PFSK-1 (cell line): ENCODE data around the gene SENP1.

Experiments used
- FOXP2 ChIP-seq: optimal IDR thresholded peaks from 2 replicates; pipeline ENCODE3; 2011; ENCODE audit warnings: borderline replicate concordance, control low read depth, inconsistent platforms; ENCODE audit not compliant: insufficient read depth; ENCODE audit errors: extremely low read length, extremely low read depth
- POLR2AphosphoS5 ChIP-seq: IDR thresholded peaks from 2 replicates; pipeline ENCODE4 v1.6.1; 2012; ENCODE audit warnings: low read depth, mild to moderate bottlenecking, control low read depth, low read length, moderate library complexity
- SIN3A ChIP-seq: IDR thresholded peaks from 2 replicates; pipeline ENCODE4 v1.6.1; 2012; ENCODE audit warnings: mild to moderate bottlenecking, low read length, moderate library complexity, borderline replicate concordance; ENCODE audit not compliant: insufficient read depth
- TAF1 ChIP-seq: IDR thresholded peaks from 2 replicates; pipeline ENCODE4 v1.6.1; 2012; ENCODE audit warnings: low read length, control low read depth, borderline replicate concordance; ENCODE audit not compliant: insufficient read depth
- TF ChIP-seq, protein P1 (sequence below), 2 experiments: IDR thresholded peaks; 2 replicates each; pipeline versions ENCODE4 v1.6.1 to v1.8.0; 2011 to 2012; ENCODE audit warnings: low read depth in 2 of 2, low read length in 2 of 2, control low read depth in 1 of 2, inconsistent platforms in 1 of 2, mild to moderate bottlenecking in 1 of 2, moderate library complexity in 1 of 2; ENCODE audit not compliant: insufficient read depth in 1 of 2

Gene SENP1

DNA sequence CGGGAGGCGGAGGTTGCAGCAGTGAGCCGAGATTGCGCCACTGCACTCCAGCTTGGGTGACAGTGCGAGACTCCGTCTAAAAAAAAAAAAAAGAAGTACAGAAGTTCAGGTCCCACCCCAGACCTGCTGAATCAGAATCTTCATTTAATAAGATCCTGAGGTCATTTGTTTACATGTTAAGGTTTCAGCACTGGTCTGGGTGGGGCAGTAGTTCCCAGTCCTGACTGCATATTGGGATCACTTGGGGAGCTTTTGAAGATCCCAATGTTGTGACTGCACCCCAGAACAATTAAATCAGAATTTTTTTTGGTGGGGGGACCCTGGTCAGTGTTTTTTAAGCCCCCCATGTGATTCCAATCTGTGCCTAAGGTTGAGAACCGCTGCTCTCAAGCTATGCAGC, 89.9 kb downstream of the SENP1 start:
- TF ChIP-seq FOXP2: no peak
- TF ChIP-seq, protein P1, sequence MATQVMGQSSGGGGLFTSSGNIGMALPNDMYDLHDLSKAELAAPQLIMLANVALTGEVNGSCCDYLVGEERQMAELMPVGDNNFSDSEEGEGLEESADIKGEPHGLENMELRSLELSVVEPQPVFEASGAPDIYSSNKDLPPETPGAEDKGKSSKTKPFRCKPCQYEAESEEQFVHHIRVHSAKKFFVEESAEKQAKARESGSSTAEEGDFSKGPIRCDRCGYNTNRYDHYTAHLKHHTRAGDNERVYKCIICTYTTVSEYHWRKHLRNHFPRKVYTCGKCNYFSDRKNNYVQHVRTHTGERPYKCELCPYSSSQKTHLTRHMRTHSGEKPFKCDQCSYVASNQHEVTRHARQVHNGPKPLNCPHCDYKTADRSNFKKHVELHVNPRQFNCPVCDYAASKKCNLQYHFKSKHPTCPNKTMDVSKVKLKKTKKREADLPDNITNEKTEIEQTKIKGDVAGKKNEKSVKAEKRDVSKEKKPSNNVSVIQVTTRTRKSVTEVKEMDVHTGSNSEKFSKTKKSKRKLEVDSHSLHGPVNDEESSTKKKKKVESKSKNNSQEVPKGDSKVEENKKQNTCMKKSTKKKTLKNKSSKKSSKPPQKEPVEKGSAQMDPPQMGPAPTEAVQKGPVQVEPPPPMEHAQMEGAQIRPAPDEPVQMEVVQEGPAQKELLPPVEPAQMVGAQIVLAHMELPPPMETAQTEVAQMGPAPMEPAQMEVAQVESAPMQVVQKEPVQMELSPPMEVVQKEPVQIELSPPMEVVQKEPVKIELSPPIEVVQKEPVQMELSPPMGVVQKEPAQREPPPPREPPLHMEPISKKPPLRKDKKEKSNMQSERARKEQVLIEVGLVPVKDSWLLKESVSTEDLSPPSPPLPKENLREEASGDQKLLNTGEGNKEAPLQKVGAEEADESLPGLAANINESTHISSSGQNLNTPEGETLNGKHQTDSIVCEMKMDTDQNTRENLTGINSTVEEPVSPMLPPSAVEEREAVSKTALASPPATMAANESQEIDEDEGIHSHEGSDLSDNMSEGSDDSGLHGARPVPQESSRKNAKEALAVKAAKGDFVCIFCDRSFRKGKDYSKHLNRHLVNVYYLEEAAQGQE (IDR thresholded peaks at IDR 0.05; ENCODE audit: insufficient read depth in 1 of 2, low read depth in 2 of 2, low read length in 2 of 2): no peak
- no peak for TF ChIP-seq POLR2AphosphoS5
- no peak for TF ChIP-seq TAF1
- TF ChIP-seq SIN3A: no peak

- no peak for TF ChIP-seq FOXP2
Measured at GRCh38 chr12:48015129-48015528, 90.8 kb downstream of the SENP1 start.

DNA sequence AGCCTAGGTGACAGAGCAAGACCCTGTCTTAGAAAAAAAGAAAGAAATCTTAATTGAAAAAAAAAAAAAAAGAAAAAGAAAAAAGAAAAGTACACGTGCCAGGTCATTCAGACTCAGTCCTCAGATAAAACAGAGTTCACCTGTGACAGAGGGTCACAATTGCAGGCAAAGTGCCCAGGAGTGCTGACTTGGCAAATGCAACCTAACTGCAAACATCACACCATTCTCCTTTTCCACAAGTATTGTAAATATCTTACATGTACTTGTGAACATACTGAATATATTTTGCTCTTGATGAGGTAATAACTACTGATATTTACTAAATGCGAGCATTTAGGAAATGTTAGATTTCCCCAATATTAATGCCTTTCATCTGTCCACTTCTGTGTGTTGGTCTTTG, 92.6 kb downstream of the SENP1 start:
- TF ChIP-seq, protein P1 (IDR thresholded peaks at IDR 0.05; ENCODE audit: insufficient read depth in 1 of 2, low read depth in 2 of 2, low read length in 2 of 2): no peak
- TF ChIP-seq FOXP2: no peak
- no peak for TF ChIP-seq SIN3A
- no peak for TF ChIP-seq TAF1
- TF ChIP-seq POLR2AphosphoS5: no peak

DNA sequence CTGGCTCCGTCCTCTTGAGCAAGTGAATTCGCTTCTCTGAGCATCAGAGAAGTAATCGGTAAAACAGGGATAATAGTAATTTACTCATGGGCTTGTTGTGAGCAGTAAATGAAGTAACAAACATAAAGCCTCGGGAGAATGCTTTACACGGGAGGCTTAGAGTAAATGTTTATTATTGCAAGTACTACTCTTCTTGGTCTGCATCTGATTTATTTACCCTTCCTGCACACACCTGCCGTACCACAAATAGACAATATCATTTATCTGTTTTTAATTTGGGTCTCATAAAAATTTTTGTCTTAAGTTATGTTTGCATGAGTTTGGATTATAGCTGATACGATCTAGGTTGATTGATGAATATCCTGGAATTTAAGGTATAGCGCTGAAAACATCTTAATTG, 93.8 kb downstream of the SENP1 start:
- no peak for TF ChIP-seq FOXP2
- no peak for TF ChIP-seq POLR2AphosphoS5
- TF ChIP-seq, protein P1 (IDR thresholded peaks at IDR 0.05; ENCODE audit: insufficient read depth in 1 of 2, low read depth in 2 of 2, low read length in 2 of 2): no peak
- TF ChIP-seq SIN3A: no peak
- no peak for TF ChIP-seq TAF1

GRCh38 chr12:48010366-48010970, 95.4 kb downstream of the SENP1 start:
- no peak for TF ChIP-seq SIN3A
- TF ChIP-seq FOXP2: no peak
- TF ChIP-seq, protein P1 (IDR thresholded peaks at IDR 0.05; ENCODE audit: insufficient read depth in 1 of 2, low read depth in 2 of 2, low read length in 2 of 2): no peak
- no peak for TF ChIP-seq TAF1
